GM12873 (cell line): ENCODE data around the gene CCDC8.

Experiments used
- TF ChIP-seq, protein P1 (sequence below): IDR thresholded peaks from 2 replicates; pipeline ENCODE4 v1.5.1; 2012; ENCODE audit warnings: low read depth, mild to moderate bottlenecking, moderate library complexity, low read length, control low read depth; ENCODE audit not compliant: insufficient read depth; ENCODE audit errors: missing control alignments

Gene CCDC8

DNA sequence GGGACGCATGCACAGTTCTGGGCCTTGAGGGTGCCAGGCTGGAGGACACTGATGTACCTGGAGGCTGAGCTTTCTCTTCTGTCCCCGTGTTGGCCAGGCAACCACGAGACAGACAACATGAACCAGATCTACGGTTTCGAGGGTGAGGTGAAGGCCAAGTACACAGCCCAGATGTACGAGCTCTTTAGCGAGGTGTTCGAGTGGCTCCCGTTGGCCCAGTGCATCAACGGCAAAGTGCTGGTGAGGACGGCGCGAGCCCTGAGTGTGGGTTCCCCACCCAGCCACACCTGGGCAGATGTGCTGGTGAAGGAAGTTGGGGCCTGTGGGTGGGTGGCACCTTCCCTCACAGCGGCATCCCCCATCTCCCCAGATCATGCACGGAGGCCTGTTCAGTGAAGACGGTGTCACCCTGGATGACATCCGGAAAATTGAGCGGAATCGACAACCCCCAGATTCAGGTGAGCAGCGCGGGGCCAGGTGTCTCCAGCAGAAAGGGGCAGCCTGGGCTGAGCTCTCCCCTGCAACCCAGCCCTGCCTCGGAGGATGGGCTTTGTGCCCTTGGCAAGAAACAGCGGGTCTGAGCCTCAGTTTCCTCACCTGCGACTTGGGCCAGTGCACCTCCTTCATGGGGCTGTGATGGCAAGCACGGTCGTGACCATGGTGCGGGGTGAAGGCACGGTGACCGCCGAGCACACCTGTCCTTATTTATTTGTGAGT lies 26.2 kb downstream of the CCDC8 start:
- TF ChIP-seq, protein P1, sequence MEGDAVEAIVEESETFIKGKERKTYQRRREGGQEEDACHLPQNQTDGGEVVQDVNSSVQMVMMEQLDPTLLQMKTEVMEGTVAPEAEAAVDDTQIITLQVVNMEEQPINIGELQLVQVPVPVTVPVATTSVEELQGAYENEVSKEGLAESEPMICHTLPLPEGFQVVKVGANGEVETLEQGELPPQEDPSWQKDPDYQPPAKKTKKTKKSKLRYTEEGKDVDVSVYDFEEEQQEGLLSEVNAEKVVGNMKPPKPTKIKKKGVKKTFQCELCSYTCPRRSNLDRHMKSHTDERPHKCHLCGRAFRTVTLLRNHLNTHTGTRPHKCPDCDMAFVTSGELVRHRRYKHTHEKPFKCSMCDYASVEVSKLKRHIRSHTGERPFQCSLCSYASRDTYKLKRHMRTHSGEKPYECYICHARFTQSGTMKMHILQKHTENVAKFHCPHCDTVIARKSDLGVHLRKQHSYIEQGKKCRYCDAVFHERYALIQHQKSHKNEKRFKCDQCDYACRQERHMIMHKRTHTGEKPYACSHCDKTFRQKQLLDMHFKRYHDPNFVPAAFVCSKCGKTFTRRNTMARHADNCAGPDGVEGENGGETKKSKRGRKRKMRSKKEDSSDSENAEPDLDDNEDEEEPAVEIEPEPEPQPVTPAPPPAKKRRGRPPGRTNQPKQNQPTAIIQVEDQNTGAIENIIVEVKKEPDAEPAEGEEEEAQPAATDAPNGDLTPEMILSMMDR, result no peak

DNA sequence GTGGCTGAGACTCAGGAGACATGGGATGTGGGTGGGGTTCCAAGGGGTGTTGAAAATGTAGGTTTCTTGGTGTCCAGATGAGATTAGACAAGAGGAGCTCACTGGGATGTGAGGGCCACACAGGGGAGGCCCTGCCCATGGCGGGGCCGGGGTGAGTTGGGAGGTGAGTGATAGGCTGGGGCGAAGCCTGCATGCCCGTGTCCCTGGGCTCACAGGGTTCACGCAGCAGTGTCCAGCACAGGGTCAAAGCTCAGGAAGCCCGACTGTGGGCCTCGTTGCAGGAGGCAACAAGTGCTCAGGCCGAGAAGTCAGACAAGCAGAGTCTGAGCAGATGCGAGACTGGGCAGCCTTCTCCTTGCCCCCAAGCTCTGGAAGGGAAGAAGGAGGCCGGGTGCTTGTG lies 27.2 kb downstream of the CCDC8 start:
- TF ChIP-seq, protein P1, result no peak

DNA sequence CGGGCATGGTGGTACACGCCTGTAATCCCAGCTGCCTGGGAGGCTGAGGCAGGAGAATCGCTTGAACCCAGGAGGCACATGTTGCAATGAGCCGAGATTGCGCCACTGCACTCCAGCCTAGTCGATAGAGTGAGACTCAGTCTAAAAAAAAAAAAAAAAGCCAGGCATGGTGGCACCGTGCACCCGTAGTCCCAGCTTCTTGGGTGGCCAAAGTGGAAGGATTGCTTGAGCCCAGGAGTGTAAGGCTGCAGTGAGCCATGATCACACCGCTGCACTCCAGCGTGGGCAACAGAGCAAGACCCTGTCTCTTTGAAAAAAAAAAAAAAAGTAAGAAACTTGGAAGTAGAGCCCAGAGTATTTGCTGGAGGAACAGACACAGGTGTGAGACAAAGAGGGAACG lies 27.7 kb downstream of the CCDC8 start:
- TF ChIP-seq, protein P1, result no peak

DNA sequence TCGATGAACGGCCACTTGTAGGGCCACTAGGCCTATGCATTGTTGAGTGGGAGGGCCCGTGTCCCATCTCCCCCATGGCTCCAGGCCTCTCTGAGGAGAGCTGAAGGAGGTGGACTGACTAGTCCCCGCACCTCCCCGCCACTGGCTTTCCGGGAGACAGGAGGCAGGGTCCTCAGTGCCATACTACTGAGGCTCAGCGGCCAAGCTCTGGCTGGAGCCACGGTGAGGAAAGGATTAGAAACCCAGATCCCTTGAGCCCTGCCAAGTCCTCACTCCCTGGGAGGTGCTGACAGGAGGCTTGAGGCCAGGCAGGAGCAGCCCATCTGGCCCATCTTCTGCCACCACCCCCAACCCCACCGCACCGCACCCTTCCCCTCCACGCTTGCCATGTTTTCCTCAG lies 29.0 kb downstream of the CCDC8 start:
- TF ChIP-seq, protein P1, result no peak

DNA sequence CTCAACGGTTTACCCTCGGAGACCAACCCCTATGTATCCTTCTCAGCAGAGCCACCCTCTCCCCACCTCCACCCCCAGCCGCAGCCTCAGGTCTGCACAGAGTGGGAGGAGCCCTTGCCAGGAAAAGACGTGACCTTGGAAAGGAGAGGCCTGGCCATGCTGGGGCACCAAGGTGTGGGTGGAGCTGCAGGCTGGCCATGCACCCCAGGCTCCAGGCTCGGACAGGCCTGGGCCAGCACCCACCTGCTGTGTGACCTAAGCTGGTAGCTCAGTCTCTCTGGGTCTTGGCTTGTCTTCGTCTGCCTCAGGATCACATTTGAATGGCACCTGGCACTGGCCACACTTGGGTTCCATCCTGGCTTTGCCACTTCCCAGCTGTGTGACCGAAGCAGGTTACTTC lies 29.5 kb downstream of the CCDC8 start:
- TF ChIP-seq, protein P1, result no peak

DNA sequence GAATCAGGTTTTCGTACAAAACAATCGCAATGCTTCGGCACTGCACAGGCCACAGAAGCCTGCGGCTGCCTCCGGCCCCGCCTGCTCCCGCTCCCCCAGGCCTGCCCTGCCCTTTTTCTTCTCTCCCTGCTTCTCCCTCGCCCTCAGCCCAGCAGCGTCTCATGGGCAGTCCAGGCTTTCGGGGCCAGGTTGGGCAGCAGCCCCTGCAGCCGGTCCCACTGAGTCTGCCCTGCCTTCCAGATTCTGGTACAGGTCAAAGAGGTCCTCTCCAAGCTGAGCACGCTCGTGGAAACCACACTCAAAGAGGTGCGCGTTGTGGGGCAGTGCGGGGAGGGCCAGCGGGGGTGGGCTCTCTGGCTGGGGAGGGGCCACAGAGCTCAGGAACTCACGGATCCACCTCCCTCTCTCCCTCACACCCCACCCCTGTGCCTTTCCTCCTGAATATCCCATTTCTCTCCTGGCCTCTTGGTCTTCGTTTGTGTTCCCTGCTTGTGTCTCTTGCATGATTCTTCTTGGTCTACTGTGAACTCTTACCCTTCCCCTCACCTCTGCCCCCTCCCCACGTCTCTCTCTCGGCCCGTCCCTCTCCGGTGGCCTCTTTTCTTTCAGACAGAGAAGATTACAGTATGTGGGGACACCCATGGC lies 30.1 kb downstream of the CCDC8 start:
- TF ChIP-seq, protein P1, result no peak

DNA sequence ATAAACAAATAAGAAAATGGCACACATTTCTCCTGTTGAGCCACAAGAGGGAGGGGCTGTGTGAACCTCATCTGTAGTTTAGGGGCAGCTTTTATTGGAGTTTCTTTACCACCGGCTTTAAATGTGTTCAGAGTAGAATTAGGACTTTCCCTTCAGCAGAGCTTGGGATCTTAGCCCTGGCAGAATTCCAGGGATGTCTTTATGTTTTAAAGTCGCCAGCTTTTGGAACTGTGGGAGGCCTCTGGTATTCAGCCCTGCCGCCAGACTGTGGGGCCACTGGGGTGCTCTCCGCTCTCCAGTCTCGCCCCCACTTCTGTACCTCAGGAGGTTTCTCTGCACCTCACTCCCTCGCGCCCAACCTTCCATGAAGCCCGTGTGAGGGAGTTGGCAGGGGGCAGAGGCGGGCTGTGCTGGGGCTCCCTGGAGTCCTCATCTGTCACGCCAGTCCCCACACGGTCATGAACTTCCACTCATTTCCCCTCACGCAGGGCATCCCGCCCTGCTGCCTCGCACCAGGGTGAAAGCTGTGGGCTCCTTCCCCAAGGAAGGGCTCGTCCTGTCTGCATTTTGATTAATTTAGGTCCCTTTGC lies 31.5 kb downstream of the CCDC8 start:
- TF ChIP-seq, protein P1, result no peak
